GM23338 (cell line): Measurements from ENCODE around the gene MINDY4. TPM values are rescaled to one million over a fixed set of nuclear protein-coding genes. Genes with fewer than 3 reads are reported as not detected.

Experiments
- ATAC-seq: fragments of 200-7000 bp; cut with Tn5 transposase; 3 replicates; pipeline ENCODE4 v1.9.1; 2020
- DNase-seq: peaks from one replicate; pipeline ENCODE4 v3.0.0-alpha.2; 2015; ENCODE audit warnings: low spot score
- H2AFZ ChIP-seq: fragments of 200-600 bp; sonication (generic); 2 replicates; pipeline ENCODE4 v1.8.0; 2016; ENCODE audit warnings: antibody characterized with exemption, mild to moderate bottlenecking, moderate library complexity
- H3F3A ChIP-seq: fragments of 200-600 bp; sonication (generic); replicated peaks from 2 replicates; pipeline ENCODE4 v1.8.0; 2017; ENCODE audit warnings: antibody characterized with exemption, mixed run types, low read depth
- H3K27ac ChIP-seq: fragments of 200-600 bp; sonication (generic); 2 replicates; pipeline ENCODE4 v1.6.1; 2016; ENCODE audit warnings: low read depth
- H3K27me3 ChIP-seq: fragments of 200-600 bp; sonication (generic); 2 replicates; pipeline ENCODE4 v1.8.0; 2016; ENCODE audit warnings: mild to moderate bottlenecking, mixed run types, moderate library complexity; ENCODE audit not compliant: insufficient read depth
- H3K36me3 ChIP-seq: fragments of 200-600 bp; sonication (generic); 2 replicates; pipeline ENCODE4 v1.8.0; 2016; ENCODE audit warnings: mild to moderate bottlenecking; ENCODE audit not compliant: insufficient read depth
- H3K4me1 ChIP-seq: fragments of 200-600 bp; sonication (generic); 2 replicates; pipeline ENCODE4 v1.8.0; 2016; ENCODE audit warnings: mild to moderate bottlenecking, moderate library complexity; ENCODE audit not compliant: insufficient read depth
- H3K4me2 ChIP-seq: fragments of 200-600 bp; sonication (generic); 2 replicates; pipeline ENCODE4 v1.7.1; 2017; ENCODE audit warnings: mixed run types
- H3K4me3 ChIP-seq: fragments of 200-600 bp; sonication (generic); 2 replicates; pipeline ENCODE4 v1.6.1; 2016; ENCODE audit warnings: mixed run types
- H3K79me2 ChIP-seq: fragments of 200-600 bp; sonication (generic); replicated peaks from 2 replicates; pipeline ENCODE4 v1.8.0; 2017; ENCODE audit warnings: mild to moderate bottlenecking; ENCODE audit not compliant: insufficient read depth
- H3K9me2 ChIP-seq: fragments of 200-600 bp; sonication (generic); 2 replicates; pipeline ENCODE4 v1.8.0; 2017; ENCODE audit not compliant: insufficient read depth
- H4K20me1 ChIP-seq: fragments of 200-600 bp; sonication (generic); replicated peaks from 2 replicates; pipeline ENCODE4 v1.8.0; 2017; ENCODE audit warnings: mild to moderate bottlenecking; ENCODE audit not compliant: insufficient read depth
- H3K27ac Mint-ChIP-seq: 2 replicates; pipeline ENCODE4 v1.8.0; 2020; ENCODE audit warnings: inconsistent platforms, mild to moderate bottlenecking, moderate library complexity, mixed read lengths
- H3K27me3 Mint-ChIP-seq: 3 replicates; pipeline ENCODE4 v1.8.0; 2022; ENCODE audit warnings: low read depth, mild to moderate bottlenecking, moderate library complexity, mixed read lengths, inconsistent platforms; ENCODE audit not compliant: insufficient read depth, poor library complexity
- H3K36me3 Mint-ChIP-seq: 3 replicates; pipeline ENCODE4 v1.8.0; 2021; ENCODE audit warnings: low read depth, mild to moderate bottlenecking, inconsistent platforms, moderate library complexity, mixed read lengths
- H3K4me1 Mint-ChIP-seq: 3 replicates; pipeline ENCODE4 v1.8.0; 2020; ENCODE audit warnings: mild to moderate bottlenecking, inconsistent platforms, mixed read lengths
- H3K4me3 Mint-ChIP-seq: 3 replicates; pipeline ENCODE4 v1.8.0; 2021; ENCODE audit warnings: moderate library complexity, mild to moderate bottlenecking, inconsistent platforms, mixed read lengths
- H3K9me3 Mint-ChIP-seq: 3 replicates; pipeline ENCODE4 v1.8.0; 2020; ENCODE audit warnings: moderate library complexity, mild to moderate bottlenecking, inconsistent platforms, mixed read lengths
- CREB1 ChIP-seq: fragments of 250-450 bp; sonication (Bioruptor Pico); IDR thresholded peaks from 2 replicates; pipeline ENCODE4 v1.5.0; 2020; ENCODE audit warnings: low read depth, mild to moderate bottlenecking, moderate library complexity
- CTCF ChIP-seq, 2 experiments: fragments of 200-600 bp in 1 of 2; sonication (generic) in 1 of 2; conservative IDR thresholded peaks; 2 replicates each; pipeline versions ENCODE4 v1.5.1 to v1.6.1; 2016 to 2017; ENCODE audit warnings: antibody characterized with exemption in 2 of 2, low read depth in 2 of 2, mild to moderate bottlenecking in 2 of 2, moderate library complexity in 1 of 2
- EZH2 ChIP-seq: fragments of 200-600 bp; sonication (generic); IDR thresholded peaks from one replicate; pipeline ENCODE4 v1.8.0; 2017; ENCODE audit warnings: antibody characterized with exemption, mild to moderate bottlenecking, low read depth; ENCODE audit not compliant: unreplicated experiment
- EZH2phosphoT487 ChIP-seq: fragments of 200-600 bp; sonication (generic); IDR thresholded peaks from one replicate; pipeline ENCODE4 v1.8.1; 2018; ENCODE audit warnings: antibody characterized with exemption; ENCODE audit not compliant: unreplicated experiment
- JUNB ChIP-seq: IDR thresholded peaks from one replicate; pipeline ENCODE4 v1.6.1; 2016; ENCODE audit warnings: antibody characterized with exemption; ENCODE audit not compliant: unreplicated experiment
- NANOG ChIP-seq: IDR thresholded peaks from 2 replicates; pipeline ENCODE4 v1.6.1; 2016; ENCODE audit warnings: antibody characterized with exemption, borderline replicate concordance
- POLR2AphosphoS5 ChIP-seq: IDR thresholded peaks from 2 replicates; pipeline ENCODE4 v1.6.1; 2016; ENCODE audit warnings: antibody characterized with exemption, low read depth
- REST ChIP-seq: IDR thresholded peaks from one replicate; pipeline ENCODE4 v1.6.1; 2018; ENCODE audit warnings: antibody characterized with exemption; ENCODE audit not compliant: unreplicated experiment
- STAT1 ChIP-seq: IDR thresholded peaks from one replicate; pipeline ENCODE4 v1.6.1; 2016; ENCODE audit warnings: antibody characterized with exemption; ENCODE audit not compliant: unreplicated experiment
- ZNF114 ChIP-seq: fragments of 250-450 bp; sonication (Bioruptor Pico); IDR thresholded peaks from 2 replicates; pipeline ENCODE4 v1.5.0; 2020; ENCODE audit warnings: mild to moderate bottlenecking, moderate library complexity
- ZNF331 ChIP-seq: fragments of 250-450 bp; sonication (Bioruptor Pico); IDR thresholded peaks from 2 replicates; pipeline ENCODE4 v1.5.0; 2020; ENCODE audit warnings: low read depth, mild to moderate bottlenecking, moderate library complexity
- polyA plus RNA-seq: library from polyadenylated mRNA; unstranded; fragments of >200 nt; fragmentation: Nextera tagmentation; extraction: Ambion mirVana; gene quantifications from 2 replicates; pipeline ENCODE4 v1.2.1, GENCODE V29; 2016
- total RNA-seq: library from RNA; depleted of rRNA; stranded (reverse); fragments of >200 nt; shearing (Covaris generic); gene quantifications from 2 replicates; pipeline ENCODE4 v1.2.3, GENCODE V29; 2014
- TF ChIP-seq, protein P1 (sequence below): fragments of 250-450 bp; sonication (Bioruptor Pico); IDR thresholded peaks from 2 replicates; pipeline ENCODE4 v1.5.0; 2020; ENCODE audit warnings: mild to moderate bottlenecking, moderate library complexity
- TF ChIP-seq, protein P2 (sequence below): IDR thresholded peaks from 2 replicates; pipeline ENCODE4 v1.6.1; 2016; ENCODE audit warnings: antibody characterized with exemption

Gene MINDY4
- total and polyA plus RNA-seq, 2 experiments from 2014 or later, result 1.7 to 4.4 TPM

- no peaks in the 10 kb centered on the region for H3K27me3 ChIP-seq
- no peaks in the 10 kb centered on the region for H3K36me3 ChIP-seq
- no peaks in the 10 kb centered on the region; the same call in 1 of the 3 replicates for H3K36me3 Mint-ChIP-seq
- H3F3A ChIP-seq, result no peaks in the 10 kb centered on the region
- no peaks in the 10 kb centered on the region for H3K9me2 ChIP-seq
- H3K27ac ChIP-seq, result no peak overlapping the region
- no peaks in the 10 kb centered on the region for H3K27me3 Mint-ChIP-seq
- ATAC-seq (no peak), DNase-seq (no peak)
- H3K4me3 ChIP-seq, result no peak overlapping the region
- no peaks in the 10 kb centered on the region for H3K9me3 Mint-ChIP-seq
- no peaks in the 10 kb centered on the region for H4K20me1 ChIP-seq
- peaks cover 12% of the 10 kb centered on the region; the same call in 2 of the 3 replicates for H3K4me1 Mint-ChIP-seq
- TF ChIP-seq EZH2 (no peak), STAT1 (no peak), EZH2phosphoT487 (no peak), CREB1 (CRISPR knock-in tag) (no peak), ZNF114 (CRISPR knock-in tag) (no peak), JUNB (no peak), REST (no peak), CTCF (conservative IDR thresholded peaks at IDR 0.05; ENCODE audit: low read depth in 2 of 2) (no peak), NANOG (no peak), POLR2AphosphoS5 (no peak), ZNF331 (CRISPR knock-in tag) (no peak)
- TF ChIP-seq, protein P1, sequence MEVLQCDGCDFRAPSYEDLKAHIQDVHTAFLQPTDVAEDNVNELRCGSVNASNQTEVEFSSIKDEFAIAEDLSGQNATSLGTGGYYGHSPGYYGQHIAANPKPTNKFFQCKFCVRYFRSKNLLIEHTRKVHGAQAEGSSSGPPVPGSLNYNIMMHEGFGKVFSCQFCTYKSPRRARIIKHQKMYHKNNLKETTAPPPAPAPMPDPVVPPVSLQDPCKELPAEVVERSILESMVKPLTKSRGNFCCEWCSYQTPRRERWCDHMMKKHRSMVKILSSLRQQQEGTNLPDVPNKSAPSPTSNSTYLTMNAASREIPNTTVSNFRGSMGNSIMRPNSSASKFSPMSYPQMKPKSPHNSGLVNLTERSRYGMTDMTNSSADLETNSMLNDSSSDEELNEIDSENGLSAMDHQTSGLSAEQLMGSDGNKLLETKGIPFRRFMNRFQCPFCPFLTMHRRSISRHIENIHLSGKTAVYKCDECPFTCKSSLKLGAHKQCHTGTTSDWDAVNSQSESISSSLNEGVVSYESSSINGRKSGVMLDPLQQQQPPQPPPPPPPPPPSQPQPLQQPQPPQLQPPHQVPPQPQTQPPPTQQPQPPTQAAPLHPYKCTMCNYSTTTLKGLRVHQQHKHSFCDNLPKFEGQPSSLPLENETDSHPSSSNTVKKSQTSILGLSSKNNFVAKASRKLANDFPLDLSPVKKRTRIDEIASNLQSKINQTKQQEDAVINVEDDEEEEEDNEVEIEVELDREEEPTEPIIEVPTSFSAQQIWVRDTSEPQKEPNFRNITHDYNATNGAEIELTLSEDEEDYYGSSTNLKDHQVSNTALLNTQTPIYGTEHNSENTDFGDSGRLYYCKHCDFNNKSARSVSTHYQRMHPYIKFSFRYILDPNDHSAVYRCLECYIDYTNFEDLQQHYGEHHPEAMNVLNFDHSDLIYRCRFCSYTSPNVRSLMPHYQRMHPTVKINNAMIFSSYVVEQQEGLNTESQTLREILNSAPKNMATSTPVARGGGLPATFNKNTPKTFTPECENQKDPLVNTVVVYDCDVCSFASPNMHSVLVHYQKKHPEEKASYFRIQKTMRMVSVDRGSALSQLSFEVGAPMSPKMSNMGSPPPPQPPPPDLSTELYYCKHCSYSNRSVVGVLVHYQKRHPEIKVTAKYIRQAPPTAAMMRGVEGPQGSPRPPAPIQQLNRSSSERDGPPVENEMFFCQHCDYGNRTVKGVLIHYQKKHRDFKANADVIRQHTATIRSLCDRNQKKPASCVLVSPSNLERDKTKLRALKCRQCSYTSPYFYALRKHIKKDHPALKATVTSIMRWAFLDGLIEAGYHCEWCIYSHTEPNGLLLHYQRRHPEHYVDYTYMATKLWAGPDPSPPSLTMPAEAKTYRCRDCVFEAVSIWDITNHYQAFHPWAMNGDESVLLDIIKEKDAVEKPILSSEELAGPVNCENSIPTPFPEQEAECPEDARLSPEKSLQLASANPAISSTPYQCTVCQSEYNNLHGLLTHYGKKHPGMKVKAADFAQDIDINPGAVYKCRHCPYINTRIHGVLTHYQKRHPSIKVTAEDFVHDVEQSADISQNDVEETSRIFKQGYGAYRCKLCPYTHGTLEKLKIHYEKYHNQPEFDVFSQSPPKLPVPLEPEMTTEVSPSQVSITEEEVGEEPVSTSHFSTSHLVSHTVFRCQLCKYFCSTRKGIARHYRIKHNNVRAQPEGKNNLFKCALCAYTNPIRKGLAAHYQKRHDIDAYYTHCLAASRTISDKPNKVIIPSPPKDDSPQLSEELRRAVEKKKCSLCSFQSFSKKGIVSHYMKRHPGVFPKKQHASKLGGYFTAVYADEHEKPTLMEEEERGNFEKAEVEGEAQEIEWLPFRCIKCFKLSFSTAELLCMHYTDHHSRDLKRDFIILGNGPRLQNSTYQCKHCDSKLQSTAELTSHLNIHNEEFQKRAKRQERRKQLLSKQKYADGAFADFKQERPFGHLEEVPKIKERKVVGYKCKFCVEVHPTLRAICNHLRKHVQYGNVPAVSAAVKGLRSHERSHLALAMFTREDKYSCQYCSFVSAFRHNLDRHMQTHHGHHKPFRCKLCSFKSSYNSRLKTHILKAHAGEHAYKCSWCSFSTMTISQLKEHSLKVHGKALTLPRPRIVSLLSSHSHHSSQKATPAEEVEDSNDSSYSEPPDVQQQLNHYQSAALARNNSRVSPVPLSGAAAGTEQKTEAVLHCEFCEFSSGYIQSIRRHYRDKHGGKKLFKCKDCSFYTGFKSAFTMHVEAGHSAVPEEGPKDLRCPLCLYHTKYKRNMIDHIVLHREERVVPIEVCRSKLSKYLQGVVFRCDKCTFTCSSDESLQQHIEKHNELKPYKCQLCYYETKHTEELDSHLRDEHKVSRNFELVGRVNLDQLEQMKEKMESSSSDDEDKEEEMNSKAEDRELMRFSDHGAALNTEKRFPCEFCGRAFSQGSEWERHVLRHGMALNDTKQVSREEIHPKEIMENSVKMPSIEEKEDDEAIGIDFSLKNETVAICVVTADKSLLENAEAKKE (CRISPR knock-in tag), result no peak
- TF ChIP-seq, protein P2, sequence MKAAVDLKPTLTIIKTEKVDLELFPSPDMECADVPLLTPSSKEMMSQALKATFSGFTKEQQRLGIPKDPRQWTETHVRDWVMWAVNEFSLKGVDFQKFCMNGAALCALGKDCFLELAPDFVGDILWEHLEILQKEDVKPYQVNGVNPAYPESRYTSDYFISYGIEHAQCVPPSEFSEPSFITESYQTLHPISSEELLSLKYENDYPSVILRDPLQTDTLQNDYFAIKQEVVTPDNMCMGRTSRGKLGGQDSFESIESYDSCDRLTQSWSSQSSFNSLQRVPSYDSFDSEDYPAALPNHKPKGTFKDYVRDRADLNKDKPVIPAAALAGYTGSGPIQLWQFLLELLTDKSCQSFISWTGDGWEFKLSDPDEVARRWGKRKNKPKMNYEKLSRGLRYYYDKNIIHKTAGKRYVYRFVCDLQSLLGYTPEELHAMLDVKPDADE, result no peak
- no peak overlapping the region for H3K4me3 Mint-ChIP-seq
- no peak overlapping the region for H2AFZ ChIP-seq
- H3K4me2 ChIP-seq, result no peak overlapping the region
- no peak overlapping the region for H3K27ac Mint-ChIP-seq
- no peaks in the 10 kb centered on the region for H3K4me1 ChIP-seq
- no peaks in the 10 kb centered on the region for H3K79me2 ChIP-seq
Measured at GRCh38 chr7:30788640-30789333, 17.6 kb downstream of the MINDY4 start.
